Ecto neural progenitor cell (in vitro differentiated cells): ENCODE data around the gene PIP5KL1.

Experiments used
- DNase-seq: peaks from one replicate; pipeline ENCODE4 v3.0.0-alpha.2; 2018; ENCODE audit warnings: low spot score

Gene PIP5KL1

DNA sequence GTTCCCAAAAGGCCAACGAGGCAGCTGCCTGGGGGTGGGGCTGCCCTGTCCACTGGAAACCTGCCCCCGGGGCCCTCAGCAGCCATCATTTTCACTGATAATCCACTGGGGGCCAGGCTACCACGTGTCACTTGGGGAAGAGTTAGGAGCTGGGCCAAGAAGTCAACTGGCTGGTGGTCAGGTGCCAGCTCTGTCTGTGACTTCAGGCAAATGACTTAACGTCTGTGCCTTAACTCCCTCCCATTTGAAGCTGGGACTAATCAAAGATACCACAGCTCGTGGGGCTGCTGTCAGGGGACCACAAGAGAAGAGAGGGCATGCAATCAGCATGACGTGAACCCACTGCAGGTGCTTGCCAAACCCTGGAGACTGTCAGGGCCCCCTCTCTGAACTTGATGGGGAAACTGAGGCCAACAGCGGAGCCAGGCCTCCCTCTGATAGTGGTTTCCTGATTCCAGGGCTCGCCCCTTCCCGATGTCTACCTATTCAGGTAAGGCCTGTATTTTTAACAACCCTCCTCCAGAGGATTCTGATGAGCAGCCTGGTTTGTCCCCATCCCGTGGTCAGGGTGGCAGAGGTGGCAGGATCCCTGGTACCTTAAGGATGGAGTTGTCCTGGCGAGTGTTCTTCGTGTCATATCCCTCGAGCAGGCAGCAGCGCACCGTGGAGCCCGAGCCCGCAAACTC is 19.4 kb upstream of the PIP5KL1 start:
- DNase-seq, result no peak

GRCh38 chr9:127947841-127948710 is 17.5 kb upstream of the PIP5KL1 start:
- DNase-seq, result no peak

GRCh38 chr9:127946728-127947127 is 16.2 kb upstream of the PIP5KL1 start:
- no peak for DNase-seq

DNA sequence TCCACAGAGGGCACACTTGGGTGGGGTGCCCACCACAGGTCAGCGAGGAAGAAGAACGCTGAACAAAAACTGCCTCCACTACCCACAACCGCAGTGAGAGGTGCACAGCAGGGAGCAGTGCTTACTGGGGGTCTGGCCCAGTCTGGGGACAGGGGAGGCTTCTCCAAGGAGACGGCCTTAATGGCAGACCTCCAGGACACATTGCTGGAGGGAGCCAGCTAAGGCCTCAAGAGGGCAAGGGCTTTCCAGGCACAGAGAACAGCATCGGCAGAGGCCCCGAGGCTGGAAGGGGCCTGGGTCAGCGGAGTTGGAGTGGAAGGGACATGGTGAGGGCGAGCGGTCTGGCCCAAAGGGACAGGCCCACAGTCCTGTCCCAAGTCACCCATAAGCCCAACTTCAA is 15.4 kb upstream of the PIP5KL1 start:
- no peak for DNase-seq

GRCh38 chr9:127945338-127945737 is 14.8 kb upstream of the PIP5KL1 start:
- no peak for DNase-seq

DNA sequence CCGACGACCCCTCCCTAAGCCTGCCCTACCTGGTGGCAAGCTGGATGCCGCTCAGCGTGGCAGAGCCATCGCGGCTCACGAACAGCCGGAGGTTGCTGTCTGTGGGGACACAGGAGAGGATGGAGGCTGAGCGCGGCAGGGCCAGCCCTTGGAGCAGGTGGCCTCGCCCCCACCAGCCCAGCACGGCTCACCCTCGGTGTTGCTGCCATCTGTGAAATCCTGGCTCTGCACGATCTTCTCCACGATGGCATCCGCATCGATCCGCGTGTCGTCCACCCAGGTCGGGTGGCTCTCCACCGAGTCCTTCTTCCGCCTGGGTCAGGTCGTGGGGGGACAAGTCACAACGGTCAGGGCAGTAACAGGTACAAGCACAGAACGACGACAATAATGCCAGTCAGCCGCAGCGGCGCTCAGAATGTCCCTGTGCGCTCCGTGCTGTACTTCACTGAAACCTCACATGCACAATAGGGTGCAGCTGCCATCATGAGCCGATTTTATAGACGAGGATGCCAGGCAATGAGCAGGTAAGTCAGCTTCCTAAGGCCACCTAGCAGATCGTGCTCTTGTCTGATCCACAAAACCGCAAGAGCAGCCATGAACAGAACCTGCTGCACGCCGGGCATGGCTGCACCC is 14.1 kb upstream of the PIP5KL1 start:
- no peak for DNase-seq

GRCh38 chr9:127943731-127944144 is 13.2 kb upstream of the PIP5KL1 start:
- DNase-seq, result peak; percentile 86

DNA sequence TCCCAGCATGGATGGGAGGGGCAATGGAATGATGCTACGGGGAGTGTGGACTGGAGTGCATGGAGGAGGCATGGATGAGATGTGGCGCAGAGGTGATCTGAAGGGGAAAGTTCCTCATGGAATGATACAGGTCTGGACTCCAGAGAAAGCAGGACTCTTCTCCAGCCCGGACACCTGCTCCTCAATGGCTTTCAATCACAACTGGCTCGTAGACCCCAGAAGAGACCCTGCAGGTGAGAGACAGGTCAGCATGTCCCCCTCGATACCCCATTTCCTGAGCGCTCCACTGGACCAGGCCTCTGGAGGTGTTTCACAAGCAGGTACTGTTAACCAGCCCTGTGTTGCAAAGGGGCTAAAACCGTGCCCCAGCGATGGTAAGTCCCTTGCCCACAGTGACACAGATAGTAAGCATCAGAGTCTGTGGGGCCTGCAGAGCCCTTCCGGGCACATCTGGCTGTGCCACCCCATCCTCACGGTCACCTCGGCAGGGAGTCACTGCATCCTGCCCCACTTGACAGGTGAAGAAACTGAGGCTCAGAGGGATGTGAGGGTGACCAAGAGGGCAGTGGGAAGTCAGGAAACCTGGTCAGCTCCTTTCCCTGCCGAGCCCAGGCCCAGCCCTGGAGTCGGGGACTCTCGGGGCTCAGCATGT is 12.6 kb upstream of the PIP5KL1 start:
- DNase-seq, result no peak

GRCh38 chr9:127942216-127943010 is 11.8 kb upstream of the PIP5KL1 start:
- peak; percentile 87 for DNase-seq

DNA sequence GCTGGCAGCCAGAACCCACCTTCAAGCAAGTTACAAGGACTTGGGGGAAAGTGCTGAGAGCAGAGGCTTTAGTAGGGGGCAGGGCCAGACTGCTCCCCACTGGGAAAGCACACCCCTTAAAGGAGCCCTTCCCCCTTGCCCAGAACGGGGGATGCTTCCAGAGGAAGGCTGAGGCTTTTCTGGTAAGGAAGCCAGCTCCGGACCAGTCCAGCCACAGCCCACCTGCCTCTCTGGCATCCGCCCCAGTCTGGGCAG is 11.3 kb upstream of the PIP5KL1 start:
- DNase-seq, result no peak

DNA sequence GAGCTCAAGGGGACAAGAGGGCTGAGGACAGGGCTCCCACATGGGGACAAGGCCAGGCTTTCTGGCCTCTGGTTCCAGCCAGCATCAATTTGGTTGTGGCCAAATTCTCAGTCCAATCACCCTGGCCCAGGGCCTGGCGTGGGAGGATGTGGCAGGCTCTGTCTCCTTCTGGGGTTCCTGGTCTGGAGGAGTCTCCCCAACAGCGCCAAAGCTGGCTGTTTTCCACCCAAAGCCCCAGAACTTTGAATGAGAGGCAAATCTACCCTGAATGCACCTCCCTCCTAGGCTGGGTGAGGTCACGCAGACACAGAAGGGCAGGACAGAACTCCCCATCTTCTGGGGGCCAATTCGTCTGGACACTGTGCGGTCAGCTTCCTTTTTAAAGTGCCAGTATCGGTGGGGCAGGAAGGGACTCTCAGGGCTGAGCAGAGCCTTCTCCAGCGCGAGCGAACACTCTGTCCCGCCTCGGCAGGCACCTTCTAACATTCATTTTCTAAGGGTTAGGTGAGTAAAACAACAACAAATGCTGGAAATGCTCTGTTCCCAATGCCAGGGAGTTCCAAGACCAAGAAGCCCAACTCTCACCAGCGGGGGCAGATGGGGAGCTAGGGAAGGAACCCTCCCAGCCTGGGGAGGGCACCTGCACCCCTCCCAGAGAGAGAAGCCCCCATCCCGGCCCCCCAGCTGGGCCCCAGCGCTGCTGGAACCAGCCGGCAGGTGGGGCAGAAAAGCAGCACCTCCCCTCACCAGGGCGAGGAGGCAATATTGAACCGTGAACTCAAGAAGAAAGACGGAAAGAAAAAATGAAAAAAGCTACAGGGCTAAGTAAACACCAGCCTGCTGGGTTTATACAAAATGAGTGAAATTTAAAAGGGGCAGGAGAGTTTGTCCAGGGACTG is 10.7 kb upstream of the PIP5KL1 start:
- DNase-seq, result no peak

DNA sequence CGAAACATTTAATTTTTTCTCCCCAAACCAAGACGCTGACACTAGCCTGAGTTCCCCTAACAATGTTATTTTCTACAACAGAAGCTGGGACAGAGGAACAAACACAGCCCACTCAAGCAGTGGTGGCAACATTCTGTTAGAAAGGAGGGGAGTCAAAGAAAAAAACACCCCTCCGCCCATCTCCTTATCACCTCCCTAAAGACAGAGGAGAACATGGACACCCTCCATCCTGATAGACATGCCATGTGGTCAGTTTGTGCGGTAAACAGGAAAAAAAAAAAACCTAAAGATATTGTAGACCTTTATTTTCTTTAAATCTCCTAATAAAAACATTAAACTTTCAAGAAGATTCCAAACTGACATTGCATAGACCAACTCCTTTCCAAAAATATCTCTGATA is 10.0 kb upstream of the PIP5KL1 start:
- no peak for DNase-seq

- no peak for DNase-seq
Observed at GRCh38 chr9:127938298-127938690, 7.7 kb upstream of the PIP5KL1 start.

- peak; percentile 84 for DNase-seq
Observed at GRCh38 chr9:127937388-127938297, 7.1 kb upstream of the PIP5KL1 start, which contains the start of gene DPM2. Gene DPM2, minus strand, starts transcription at chr9:127937854. Its CDS starts 34 bp downstream, at chr9:127937820.

DNA sequence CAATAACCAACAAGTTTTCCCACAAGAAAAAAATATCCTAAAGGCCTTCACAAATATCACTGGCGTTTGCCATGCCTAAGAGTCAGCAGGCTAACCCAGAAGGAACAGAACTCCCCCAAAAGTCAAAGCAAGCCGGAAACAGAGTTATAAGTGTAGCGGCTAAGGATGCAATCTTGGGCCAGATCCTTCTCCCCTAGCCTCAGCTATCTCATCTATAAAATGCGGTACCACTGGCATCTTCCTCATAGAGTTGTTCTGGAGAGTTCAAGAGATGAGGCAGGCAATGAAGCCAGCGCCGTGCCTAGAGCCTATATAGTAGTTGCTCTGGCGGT is 6.4 kb upstream of the PIP5KL1 start:
- no peak for DNase-seq

DNA sequence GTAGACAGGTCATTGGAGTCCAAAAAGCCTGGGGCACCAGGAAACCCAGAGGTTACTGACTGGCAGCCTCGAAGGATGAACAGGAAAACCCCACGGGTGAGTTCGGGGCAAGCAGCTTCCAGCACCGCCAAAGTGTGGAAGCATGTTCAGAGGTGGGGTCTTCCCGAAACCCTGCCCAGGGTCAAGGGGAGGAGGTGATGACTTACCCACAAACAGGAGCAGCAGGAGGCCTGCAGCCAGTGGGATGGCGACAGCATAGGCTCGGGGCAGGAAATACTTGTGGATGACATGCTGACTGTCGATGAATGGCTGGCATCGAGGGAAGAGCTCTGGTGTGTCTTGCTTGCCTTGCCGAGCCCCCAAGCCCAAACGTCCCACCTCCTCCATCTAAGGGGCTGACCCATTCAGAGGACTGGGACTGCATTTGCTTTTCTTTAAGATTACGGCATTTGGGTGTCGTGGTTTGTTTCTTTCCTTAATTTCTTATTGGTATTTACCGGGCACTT is 5.8 kb upstream of the PIP5KL1 start:
- no peak for DNase-seq

- DNase-seq, result no peak
Observed at GRCh38 chr9:127935765-127936221, 5.2 kb upstream of the PIP5KL1 start.

DNA sequence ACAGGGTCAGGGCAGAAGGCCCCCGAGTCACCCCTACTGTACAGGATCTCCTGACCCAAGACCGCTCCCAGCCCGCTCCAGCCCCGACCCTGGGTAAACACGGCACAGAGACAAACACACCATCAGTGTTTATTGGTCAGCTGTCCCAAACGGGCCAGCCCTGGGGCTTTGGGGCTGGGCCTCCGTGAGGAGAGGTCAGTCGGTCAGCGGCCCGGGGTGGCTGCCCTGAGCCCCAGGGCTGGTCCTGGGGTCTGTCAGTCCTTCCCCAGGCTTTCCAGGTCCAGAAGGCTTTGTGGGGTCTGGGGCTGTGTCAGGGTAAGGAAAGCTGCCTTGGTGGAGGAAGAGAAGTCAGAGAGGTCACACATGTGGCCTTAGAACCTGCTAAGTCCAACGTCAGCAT is 4.4 kb upstream of the PIP5KL1 start:
- DNase-seq, result no peak

DNA sequence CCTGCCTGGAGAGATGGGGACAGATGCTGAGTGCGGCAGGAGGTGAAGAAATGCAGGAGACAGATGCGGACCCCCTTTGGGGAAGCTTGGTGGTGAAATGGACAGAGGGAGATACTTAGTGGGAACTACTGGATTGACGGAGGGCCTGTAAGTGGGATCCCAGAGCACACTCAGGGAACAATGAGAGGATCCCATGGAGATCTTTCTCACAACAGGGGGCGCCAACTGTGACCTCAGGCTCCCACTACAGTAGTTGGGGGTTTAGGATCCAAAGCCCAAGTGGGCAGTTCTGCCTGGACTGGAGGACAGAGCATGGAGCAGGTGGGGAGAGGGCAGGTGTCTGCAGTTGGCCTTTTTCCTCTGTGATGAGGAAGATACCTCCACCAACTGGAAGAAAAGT is 3.7 kb upstream of the PIP5KL1 start:
- DNase-seq, result no peak
